Activated T-helper 2 cell treated with anti-CD3 and anti-CD28 coated beads, Interferon-gamma antibody, Interleukin-2, Interleukin-4, amounts not matched to agents 10 μg/mL and 5 μg/mL and 100 μg/mL, durations not matched to agents 14 hours and 24 hours and 36 hours (primary cell): ENCODE results near the gene CPHXL. TPM values are rescaled to one million over a fixed set of nuclear protein-coding genes. Genes with fewer than 3 reads are reported as not detected.

Experiments used
- DNase-seq: peaks from one replicate; pipeline ENCODE4 v3.0.0; 2021; ENCODE audit warnings: low spot score
- H3K27ac Mint-ChIP-seq: one replicate; pipeline ENCODE4 v1.8.0; 2021; ENCODE audit warnings: mixed read lengths
- H3K27me3 Mint-ChIP-seq: one replicate; pipeline ENCODE4 v1.8.0; 2021; ENCODE audit warnings: low read depth, mixed read lengths
- H3K36me3 Mint-ChIP-seq: one replicate; pipeline ENCODE4 v1.8.0; 2021; ENCODE audit warnings: low read depth, mixed read lengths
- H3K4me1 Mint-ChIP-seq: one replicate; pipeline ENCODE4 v1.8.0; 2021; ENCODE audit warnings: low read depth, mixed read lengths
- H3K4me3 Mint-ChIP-seq: one replicate; pipeline ENCODE4 v1.8.0; 2021; ENCODE audit warnings: low read depth, mild to moderate bottlenecking, moderate library complexity, mixed read lengths
- H3K9me3 Mint-ChIP-seq: one replicate; pipeline ENCODE4 v1.8.0; 2021; ENCODE audit warnings: mixed read lengths
- intact Hi-C: fragments of 100-400 bp; cut with micrococcal nuclease; formaldehyde crosslinking; loops from one replicate; pipeline ENCODE4 v1.15.1; 2023
- total RNA-seq: library from RNA; stranded (reverse); gene quantifications from 2 replicates; pipeline ENCODE4 v1.2.3, GENCODE V29; 2022

The CPHXL gene
- total RNA-seq = not detected in 2 replicates

DNA sequence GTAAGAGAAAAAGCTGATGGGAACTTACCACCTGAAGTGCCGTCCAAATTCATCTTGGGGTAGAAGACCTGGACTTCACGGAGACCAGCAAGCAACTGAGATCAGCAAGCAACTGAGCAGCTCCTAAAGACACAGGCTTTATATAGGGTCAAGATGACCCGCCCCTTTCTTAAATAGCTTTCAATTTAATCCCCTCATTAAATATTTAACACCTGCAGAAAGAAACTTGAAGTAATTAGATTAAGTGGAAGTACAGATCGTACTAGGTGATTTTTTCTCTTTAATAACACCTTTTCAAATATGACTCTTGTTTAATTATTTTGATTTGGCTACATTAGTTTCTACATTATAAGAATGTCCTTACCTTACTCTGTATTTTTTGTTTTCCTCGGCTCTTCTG lies at the start of gene CPHXL:
Gene CPHXL (minus strand): TSS at position 101 of the 400 bp plus-strand sequence. CDS start 48 bp downstream, at position 53.
- H3K4me3 Mint-ChIP-seq = no peak within 1 kb of the TSS

DNA sequence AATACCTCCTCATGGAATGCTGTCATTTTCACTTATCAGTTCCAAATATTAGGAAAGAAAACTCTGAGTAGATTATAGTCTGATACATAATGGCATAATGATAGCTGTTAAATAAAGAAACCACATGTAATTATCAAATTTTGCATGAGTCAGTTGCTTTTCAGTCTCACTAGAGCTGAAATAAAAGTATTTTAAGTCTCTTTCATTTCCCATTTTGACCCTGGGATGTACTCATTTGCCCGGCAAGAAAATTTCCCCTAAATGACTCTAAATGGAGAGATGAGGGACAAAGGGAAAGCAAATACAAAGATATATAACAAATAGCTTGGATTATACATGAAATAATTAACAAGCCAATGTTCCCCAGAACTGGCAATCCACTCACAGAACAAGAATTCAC lies 47.9 kb upstream of the CPHXL start:
- intact Hi-C loops = no loop called here
- no peaks in the 10 kb centered on the region for H3K36me3 Mint-ChIP-seq
- peaks cover 13% of the 10 kb centered on the region for H3K27me3 Mint-ChIP-seq

More for the DNA sequence above, at the start of gene CPHXL:
- no peaks in the 10 kb centered on the region for H3K4me1 Mint-ChIP-seq
- H3K36me3 Mint-ChIP-seq = no peaks in the 10 kb centered on the region
- DNase-seq = no peak
- intact Hi-C loops = no loop called here
- no peak within 1 kb of the TSS for H3K27ac Mint-ChIP-seq
- H3K27me3 Mint-ChIP-seq = no peaks in the 10 kb centered on the region
- no peaks in the 10 kb centered on the region for H3K9me3 Mint-ChIP-seq

GRCh38 chr16:75770051-75770450 lies 43.8 kb upstream of the CPHXL start:
- Mint-ChIP-seq H3K27ac (no peak overlapping the region), H3K36me3 (no peaks in the 10 kb centered on the region), H3K4me1 (no peaks in the 10 kb centered on the region), H3K4me3 (no peak overlapping the region), H3K27me3 (peaks cover 15% of the 10 kb centered on the region), H3K9me3 (no peaks in the 10 kb centered on the region)
- intact Hi-C loops = no loop called here
- no peak for DNase-seq

More for the DNA sequence above, 47.9 kb upstream of the CPHXL start:
- H3K4me1 Mint-ChIP-seq = no peaks in the 10 kb centered on the region
- no peak for DNase-seq
- H3K27ac Mint-ChIP-seq = no peak overlapping the region
- no peak overlapping the region for H3K4me3 Mint-ChIP-seq
- no peaks in the 10 kb centered on the region for H3K9me3 Mint-ChIP-seq

GRCh38 chr16:75764154-75764768 lies 38.0 kb upstream of the CPHXL start:
- peaks cover 5% of the 10 kb centered on the region for H3K4me1 Mint-ChIP-seq
- H3K27ac Mint-ChIP-seq = no peak overlapping the region
- intact Hi-C loops = loop anchor here (1.0 to 2.0 kb wide), 3 partner anchors 115 to 293 kb away; partner anchors contain the start of gene ADAT1
- H3K4me3 Mint-ChIP-seq = no peak overlapping the region
- no peaks in the 10 kb centered on the region for H3K36me3 Mint-ChIP-seq
- H3K27me3 Mint-ChIP-seq = peaks cover 6% of the 10 kb centered on the region
- no peaks in the 10 kb centered on the region for H3K9me3 Mint-ChIP-seq
- DNase-seq = peak; percentile 33

- DNase-seq = no peak
- Mint-ChIP-seq H3K9me3 (no peaks in the 10 kb centered on the region), H3K36me3 (no peaks in the 10 kb centered on the region), H3K27me3 (peaks cover 2% of the 10 kb centered on the region), H3K27ac (no peak overlapping the region), H3K4me3 (no peak overlapping the region), H3K4me1 (peaks cover 8% of the 10 kb centered on the region)
- intact Hi-C loops = no loop called here
These were observed 36.9 kb upstream of the CPHXL start for GRCh38 chr16:75763204-75763603.

DNA sequence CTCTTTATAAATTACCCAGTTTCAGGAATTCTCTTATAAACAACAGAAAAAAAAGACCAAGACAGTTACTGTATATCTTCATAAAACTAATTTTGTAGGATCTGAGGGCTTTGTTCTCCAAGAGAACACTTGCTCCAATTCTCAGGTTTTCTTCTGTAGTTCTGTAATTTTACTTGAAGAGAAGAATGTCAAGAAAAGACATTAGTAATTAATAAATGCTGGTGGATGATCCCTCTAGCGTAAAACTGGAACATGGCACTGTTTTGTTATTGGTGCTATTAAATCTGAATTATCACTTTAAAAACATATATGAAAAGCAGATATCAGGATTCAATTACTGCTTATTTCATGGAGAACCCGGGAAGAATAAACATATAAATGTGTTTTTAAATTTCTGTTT lies 36.5 kb upstream of the CPHXL start:
- Mint-ChIP-seq H3K27me3 (peaks cover 2% of the 10 kb centered on the region), H3K36me3 (no peaks in the 10 kb centered on the region), H3K9me3 (no peaks in the 10 kb centered on the region), H3K4me3 (no peak overlapping the region), H3K27ac (no peak overlapping the region), H3K4me1 (peaks cover 9% of the 10 kb centered on the region)
- intact Hi-C loops = no loop called here
- DNase-seq = no peak

GRCh38 chr16:75761108-75761507 lies 34.8 kb upstream of the CPHXL start:
- intact Hi-C loops = no loop called here
- H3K4me1 Mint-ChIP-seq = peaks cover 9% of the 10 kb centered on the region

DNA sequence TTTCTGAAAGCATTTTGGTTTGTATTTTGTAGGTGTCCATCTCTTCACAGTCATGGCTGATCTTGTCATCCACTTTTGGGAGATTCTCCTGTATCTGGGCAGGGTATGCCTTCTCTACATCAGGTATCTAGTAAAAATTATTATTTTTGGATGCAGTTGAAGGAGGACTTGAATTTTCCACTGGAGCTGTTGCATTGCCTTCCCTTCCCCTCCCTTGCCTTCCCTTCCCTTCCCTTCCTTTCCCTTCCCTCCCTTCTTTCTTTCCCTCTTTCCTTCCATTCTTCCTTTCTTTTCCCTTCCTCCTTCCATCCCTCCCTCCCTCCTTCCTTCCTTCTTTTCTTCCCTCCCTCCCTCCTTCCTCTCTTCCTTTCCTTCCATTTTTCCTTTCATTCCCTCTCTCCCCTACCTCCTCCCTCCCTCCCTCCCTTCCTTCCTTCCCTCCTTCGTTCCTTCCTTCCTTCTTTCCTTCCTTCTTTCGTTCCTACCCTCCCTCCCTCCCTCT lies 33.8 kb upstream of the CPHXL start:
- intact Hi-C loops = no loop called here
- Mint-ChIP-seq H3K4me3 (no peak overlapping the region), H3K36me3 (no peaks in the 10 kb centered on the region), H3K27me3 (no peaks in the 10 kb centered on the region), H3K27ac (no peak overlapping the region), H3K9me3 (no peaks in the 10 kb centered on the region), H3K4me1 (peaks cover 9% of the 10 kb centered on the region)
- no peak for DNase-seq

More at GRCh38 chr16:75761108-75761507, 34.8 kb upstream of the CPHXL start:
- no peak for DNase-seq
- Mint-ChIP-seq H3K36me3 (no peaks in the 10 kb centered on the region), H3K27ac (no peak overlapping the region), H3K4me3 (no peak overlapping the region), H3K9me3 (no peaks in the 10 kb centered on the region), H3K27me3 (no peaks in the 10 kb centered on the region)

DNA sequence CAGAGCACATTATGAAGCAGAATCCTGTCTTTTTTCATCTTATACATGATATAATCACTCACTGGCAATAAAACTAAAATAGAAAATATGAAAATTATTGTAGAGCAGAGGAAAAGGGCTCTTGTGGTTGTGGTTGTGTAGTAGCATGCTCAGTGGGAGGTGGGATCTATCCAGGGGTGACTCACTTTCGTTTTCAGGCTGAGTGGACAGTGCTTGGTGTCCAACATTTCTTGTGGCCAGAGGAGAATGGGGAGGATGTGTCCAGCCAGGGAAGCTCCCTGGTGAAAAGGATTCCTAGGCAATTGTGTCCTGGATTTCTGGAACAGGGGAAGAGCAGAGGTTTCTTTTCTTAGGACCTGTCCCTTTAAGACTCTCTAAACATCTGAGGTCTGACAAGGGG lies 31.9 kb upstream of the CPHXL start:
- H3K27me3 Mint-ChIP-seq = no peaks in the 10 kb centered on the region
- intact Hi-C loops = no loop called here
- no peak overlapping the region for H3K27ac Mint-ChIP-seq
- no peak for DNase-seq
- H3K9me3 Mint-ChIP-seq = no peaks in the 10 kb centered on the region
- H3K36me3 Mint-ChIP-seq = no peaks in the 10 kb centered on the region
- peaks cover 9% of the 10 kb centered on the region for H3K4me1 Mint-ChIP-seq
- H3K4me3 Mint-ChIP-seq = no peak overlapping the region

DNA sequence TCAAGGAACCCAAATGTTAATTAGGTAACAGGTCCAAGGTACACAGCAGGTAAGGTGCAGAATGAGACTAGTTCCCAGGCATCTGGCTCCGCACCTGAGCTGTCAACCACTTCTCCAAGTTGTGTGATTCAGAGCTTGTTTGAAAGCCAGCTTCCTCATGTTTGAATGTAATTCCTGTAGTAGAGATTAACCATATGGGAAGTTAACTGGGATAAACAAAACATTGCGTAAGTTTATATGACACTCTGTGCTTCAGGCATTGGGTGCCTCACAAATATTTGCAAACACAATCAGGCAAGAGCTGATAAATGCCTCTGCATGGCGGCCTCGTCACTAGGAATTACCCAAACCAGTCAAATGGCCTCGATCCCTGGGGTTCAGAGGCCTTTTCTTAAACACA lies 27.9 kb upstream of the CPHXL start:
- H3K9me3 Mint-ChIP-seq = no peaks in the 10 kb centered on the region
- no peak overlapping the region for H3K4me3 Mint-ChIP-seq
- no peaks in the 10 kb centered on the region for H3K36me3 Mint-ChIP-seq
- no peaks in the 10 kb centered on the region for H3K27me3 Mint-ChIP-seq
- DNase-seq = no peak
- intact Hi-C loops = no loop called here
- H3K27ac Mint-ChIP-seq = no peak overlapping the region
- H3K4me1 Mint-ChIP-seq = peaks cover 4% of the 10 kb centered on the region

GRCh38 chr16:75750528-75750927 lies 24.2 kb upstream of the CPHXL start:
- intact Hi-C loops = no loop called here
- Mint-ChIP-seq H3K27me3 (no peaks in the 10 kb centered on the region), H3K4me1 (no peaks in the 10 kb centered on the region), H3K36me3 (no peaks in the 10 kb centered on the region), H3K9me3 (no peaks in the 10 kb centered on the region), H3K27ac (no peak overlapping the region), H3K4me3 (no peak overlapping the region)
- no peak for DNase-seq

GRCh38 chr16:75746359-75746758 lies 20.1 kb upstream of the CPHXL start:
- peaks cover 15% of the 10 kb centered on the region for H3K9me3 Mint-ChIP-seq
- no peak for DNase-seq
- H3K27ac Mint-ChIP-seq = no peak overlapping the region
- H3K27me3 Mint-ChIP-seq = no peaks in the 10 kb centered on the region
- H3K4me1 Mint-ChIP-seq = no peaks in the 10 kb centered on the region
- H3K36me3 Mint-ChIP-seq = no peaks in the 10 kb centered on the region
- intact Hi-C loops = no loop called here
- no peak overlapping the region for H3K4me3 Mint-ChIP-seq

DNA sequence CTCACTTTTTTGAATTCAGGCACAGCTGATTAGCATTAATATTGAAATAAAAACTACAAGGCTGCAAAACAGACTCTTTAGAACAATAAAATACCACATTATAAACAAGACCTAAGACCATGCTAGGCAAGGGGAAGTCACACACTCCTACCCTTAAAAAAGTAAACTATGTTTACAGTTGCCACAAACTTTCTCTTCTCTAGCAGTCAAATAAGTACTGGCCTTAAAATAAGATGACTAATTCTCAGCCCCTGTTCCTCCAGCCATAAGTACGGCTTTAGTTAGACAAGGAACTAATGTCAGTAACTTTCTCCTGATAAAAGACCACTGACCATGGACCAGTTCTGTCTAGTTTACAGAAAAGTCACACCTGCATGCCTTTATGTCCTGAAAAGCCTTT lies 19.5 kb upstream of the CPHXL start:
- H3K27me3 Mint-ChIP-seq = no peaks in the 10 kb centered on the region
- peaks cover 15% of the 10 kb centered on the region for H3K9me3 Mint-ChIP-seq
- no peak for DNase-seq
- H3K27ac Mint-ChIP-seq = no peak overlapping the region
- H3K4me1 Mint-ChIP-seq = no peaks in the 10 kb centered on the region
- H3K36me3 Mint-ChIP-seq = no peaks in the 10 kb centered on the region
- intact Hi-C loops = no loop called here
- no peak overlapping the region for H3K4me3 Mint-ChIP-seq
